SKM-1 (cell line): ENCODE measurements around the gene TFAP2B.

ENCODE experiments used
- DNase-seq: peaks from one replicate; lab custom pipeline; 2025; ENCODE audit not compliant: unreplicated experiment; lab: John Stamatoyannopoulos, UW

TFAP2B gene

GRCh38 chr6:50846852-50847155 is 28.1 kb downstream of the TFAP2B start:
- no peak for DNase-seq

GRCh38 chr6:50847890-50848594 is 29.4 kb downstream of the TFAP2B start:
- no peak for DNase-seq

- DNase-seq = no peak
Observed at GRCh38 chr6:50848989-50849795, 30.5 kb downstream of the TFAP2B start.

- DNase-seq = no peak
Observed at GRCh38 chr6:50849796-50850180, 31.1 kb downstream of the TFAP2B start.

- no peak for DNase-seq
Observed at GRCh38 chr6:50850223-50851048, 31.8 kb downstream of the TFAP2B start.

GRCh38 chr6:50851049-50851845 is 32.6 kb downstream of the TFAP2B start:
- no peak for DNase-seq

- no peak for DNase-seq
Observed at GRCh38 chr6:50853939-50854338, 35.3 kb downstream of the TFAP2B start.

- no peak for DNase-seq
Observed at GRCh38 chr6:50861692-50862091, 43.0 kb downstream of the TFAP2B start.

GRCh38 chr6:50862176-50862575 is 43.5 kb downstream of the TFAP2B start:
- no peak for DNase-seq

- DNase-seq = no peak
Observed at GRCh38 chr6:50864601-50865000, 45.9 kb downstream of the TFAP2B start.

GRCh38 chr6:50868466-50868865 is 49.8 kb downstream of the TFAP2B start:
- DNase-seq = no peak

GRCh38 chr6:50873167-50873566 is 54.5 kb downstream of the TFAP2B start:
- DNase-seq = no peak

GRCh38 chr6:50884364-50884763 is 65.7 kb downstream of the TFAP2B start:
- no peak for DNase-seq

GRCh38 chr6:50887112-50887511 is 68.4 kb downstream of the TFAP2B start:
- no peak for DNase-seq

- DNase-seq = no peak
Observed at GRCh38 chr6:50889497-50889896, 70.8 kb downstream of the TFAP2B start.

GRCh38 chr6:50889935-50890334 is 71.3 kb downstream of the TFAP2B start:
- no peak for DNase-seq

- no peak for DNase-seq
Observed at GRCh38 chr6:50890579-50890978, 71.9 kb downstream of the TFAP2B start.

GRCh38 chr6:50891290-50891689 is 72.6 kb downstream of the TFAP2B start:
- no peak for DNase-seq
